ENCODE measurements around the gene AKAP9.
"Not testable (repeated sequence)": the region's sequence is repeated elsewhere in the genome, so short reads cannot be mapped to it uniquely, and the experiment has no call there.

The AKAP9 gene

DNA sequence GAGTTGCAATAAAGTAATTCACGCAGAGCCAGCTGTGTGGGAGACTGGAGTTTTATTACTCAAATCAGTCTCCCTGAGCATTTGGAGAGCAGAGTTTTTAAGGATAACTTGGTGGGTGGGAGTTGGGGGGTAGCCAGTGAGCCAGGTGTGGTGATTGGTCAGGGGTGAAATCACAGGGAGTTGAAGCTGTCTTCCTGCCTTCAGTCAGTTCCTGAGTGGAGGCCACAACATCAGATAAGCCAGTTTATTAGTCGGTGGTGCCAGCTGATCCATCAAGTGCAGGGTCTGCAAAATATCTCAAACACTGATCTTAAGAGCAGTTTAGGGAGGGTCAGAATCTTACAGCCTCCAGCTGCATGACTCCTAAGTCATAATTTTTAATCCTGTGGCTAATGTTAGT is 196.9 kb downstream of the AKAP9 start:
- no peak for DNase-seq

DNA sequence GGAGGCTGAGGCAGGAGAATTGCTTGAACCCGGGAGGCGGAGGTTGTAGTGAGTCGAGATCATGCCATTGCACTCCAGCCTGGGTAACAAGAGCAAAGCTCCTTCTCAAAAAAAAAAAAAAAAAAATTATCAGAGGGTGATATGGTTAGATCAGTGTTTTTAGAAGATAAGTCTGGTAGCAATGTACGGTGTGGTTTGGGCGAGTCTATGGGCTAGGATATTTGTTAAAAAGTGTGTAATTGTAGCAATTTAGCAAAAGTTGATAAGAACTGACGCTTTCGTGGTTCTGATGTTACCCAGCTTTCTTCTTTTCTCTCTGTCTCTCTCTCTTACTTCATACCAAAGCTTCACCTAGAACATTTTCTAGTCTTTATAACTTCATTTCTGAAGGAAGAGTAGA is 200.5 kb downstream of the AKAP9 start:
- DNase-seq, result no peak

DNA sequence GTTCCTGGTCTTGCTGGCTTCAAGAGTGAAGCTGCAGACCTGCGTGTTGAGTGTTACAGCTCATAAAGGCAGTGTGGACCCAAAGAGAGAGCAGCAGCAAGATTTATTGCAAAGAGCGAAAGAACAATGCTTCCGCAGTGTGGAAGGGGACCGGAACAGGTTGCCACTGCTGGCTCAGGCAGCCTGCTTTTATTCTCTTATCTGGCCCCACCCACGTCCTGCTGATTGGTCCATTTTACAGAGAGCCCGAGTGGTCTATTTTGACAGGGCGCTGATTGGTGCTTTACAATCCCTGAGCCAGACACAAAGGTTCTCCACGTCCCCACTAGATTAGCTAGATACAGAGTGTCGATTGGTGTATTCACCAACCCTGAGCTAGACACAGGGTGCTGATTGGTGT is 202.1 kb downstream of the AKAP9 start:
- not testable (repeated sequence) for DNase-seq

DNA sequence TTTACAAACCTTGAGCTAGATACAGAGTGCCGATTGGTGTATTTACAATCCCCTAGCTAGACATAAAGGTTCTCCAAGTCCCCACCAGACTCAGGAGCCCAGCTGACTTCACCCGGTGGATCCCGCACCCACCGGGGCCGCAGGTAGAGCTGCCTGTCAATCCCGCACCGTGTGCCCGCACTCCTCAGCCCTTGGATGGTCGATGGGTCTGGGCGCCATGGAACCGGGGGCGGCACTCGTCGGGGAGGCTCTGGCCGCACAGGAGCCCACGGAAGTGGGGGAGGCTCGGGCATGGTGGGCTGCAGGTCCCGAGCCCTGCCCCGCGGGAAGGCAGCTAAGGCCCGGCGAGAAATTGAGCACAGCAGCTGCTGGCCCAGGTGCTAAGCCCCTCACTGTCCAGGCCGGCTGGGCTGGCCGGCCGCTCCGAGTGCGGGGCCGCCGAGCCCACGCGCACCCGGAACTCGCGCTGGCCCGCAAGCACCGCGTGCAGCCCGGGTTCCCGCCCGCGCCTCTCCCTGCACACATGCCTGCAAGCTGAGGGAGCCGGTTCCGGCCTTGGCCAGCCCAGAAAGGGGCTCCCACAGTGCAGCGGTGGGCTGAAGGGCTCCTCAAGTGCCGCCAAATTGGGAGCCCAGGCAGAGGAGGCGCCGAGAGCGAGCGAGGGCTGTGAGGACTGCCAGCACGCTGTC is 202.7 kb downstream of the AKAP9 start:
- DNase-seq, result not testable (repeated sequence)

DNA sequence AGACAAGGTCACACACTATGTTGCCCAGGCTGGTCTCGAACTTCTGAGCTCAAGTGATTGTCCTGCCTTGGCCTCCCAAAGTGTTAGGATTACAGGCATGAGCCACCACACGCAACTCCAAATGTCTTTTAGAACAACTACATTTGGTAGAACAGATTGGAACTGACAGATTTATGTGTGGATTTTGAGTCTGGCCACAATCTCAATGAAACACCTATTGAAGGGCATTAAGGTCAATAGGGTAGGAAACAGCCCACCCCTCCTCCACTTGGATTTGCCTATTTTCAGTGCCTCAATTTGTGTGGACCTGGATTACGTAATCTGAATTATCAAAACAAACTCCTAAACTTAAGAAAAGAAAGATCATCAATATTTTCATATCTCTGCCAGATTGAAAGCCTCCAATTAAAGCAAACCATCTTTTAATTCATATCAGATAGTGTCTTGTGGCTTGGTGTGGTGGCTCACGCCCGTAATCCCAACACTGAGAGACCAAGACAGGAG is 209.1 kb downstream of the AKAP9 start:
- no peak for DNase-seq

DNA sequence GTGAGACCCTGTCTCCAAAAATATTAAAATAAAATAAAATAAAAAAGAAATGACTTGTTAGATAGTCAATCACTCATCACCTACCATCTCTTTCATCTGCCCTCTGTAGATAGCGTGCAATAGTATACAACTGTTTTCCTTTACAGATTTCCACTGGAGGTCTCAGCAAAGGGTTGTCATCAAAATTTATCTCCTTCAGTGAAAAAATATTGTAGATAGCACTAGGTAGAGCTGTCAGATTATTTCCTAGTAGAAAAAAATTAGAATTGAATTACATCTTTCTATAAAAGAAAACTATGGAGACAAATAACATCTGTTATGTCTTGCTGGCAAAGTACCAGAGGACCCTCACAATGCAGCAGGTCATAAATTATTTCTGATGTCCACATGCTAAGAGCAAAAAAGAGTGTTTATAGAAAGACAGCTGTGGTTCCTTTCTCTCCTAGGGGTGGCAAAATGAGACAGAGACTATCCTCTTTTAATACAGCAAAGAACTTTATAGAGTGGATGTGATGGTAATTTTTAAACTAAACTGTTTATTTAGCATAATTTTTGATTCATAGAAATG is 209.9 kb downstream of the AKAP9 start:
- no peak for DNase-seq

DNA sequence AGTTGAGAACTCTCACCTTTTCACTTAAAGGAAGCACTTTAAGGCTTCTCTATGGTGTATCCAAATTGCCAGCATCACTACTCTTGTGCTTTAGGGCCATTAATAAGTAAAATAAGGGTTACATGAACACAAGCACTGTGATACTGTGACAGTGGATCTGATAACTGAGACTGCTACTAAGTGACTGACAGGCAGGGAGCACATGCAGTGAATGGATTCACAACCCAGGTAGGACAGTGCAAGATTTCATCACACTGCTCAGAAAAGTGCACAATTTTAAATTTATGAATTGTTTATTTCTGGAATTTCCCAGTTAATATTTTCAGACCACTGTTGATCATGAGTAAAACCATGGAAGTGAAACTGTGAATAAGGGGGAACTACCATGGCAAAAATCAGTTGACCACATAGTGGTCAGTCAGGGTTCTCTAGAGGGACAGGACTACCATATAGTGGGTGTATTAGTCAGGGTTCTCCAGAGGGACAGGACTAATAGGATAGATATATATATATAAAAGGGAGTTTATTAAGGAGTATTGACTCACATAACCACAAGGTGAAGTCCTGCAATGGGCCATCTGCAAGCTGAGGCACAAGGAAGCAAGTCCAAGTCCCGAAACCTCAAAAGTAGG is 214.6 kb downstream of the AKAP9 start:
- DNase-seq, result no peak

DNA sequence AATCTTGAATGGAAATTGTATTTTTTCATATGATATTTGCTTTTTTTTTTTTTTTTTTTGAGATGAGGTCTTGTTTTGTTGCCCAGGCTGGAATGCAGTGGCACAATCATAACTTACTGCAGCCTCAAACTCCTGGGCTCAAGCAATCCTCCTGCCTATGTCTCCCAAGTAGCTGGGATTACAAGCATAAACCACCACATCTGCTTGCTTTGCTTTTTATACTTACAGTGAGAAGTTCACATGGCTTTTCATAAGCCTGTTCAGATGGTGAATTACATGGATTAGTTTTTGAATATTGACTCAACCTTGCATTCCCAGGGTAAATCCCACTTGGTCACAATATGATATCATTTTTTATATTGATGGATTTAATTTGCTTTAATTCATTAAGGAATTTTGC is 216.3 kb downstream of the AKAP9 start:
- no peak for DNase-seq

DNA sequence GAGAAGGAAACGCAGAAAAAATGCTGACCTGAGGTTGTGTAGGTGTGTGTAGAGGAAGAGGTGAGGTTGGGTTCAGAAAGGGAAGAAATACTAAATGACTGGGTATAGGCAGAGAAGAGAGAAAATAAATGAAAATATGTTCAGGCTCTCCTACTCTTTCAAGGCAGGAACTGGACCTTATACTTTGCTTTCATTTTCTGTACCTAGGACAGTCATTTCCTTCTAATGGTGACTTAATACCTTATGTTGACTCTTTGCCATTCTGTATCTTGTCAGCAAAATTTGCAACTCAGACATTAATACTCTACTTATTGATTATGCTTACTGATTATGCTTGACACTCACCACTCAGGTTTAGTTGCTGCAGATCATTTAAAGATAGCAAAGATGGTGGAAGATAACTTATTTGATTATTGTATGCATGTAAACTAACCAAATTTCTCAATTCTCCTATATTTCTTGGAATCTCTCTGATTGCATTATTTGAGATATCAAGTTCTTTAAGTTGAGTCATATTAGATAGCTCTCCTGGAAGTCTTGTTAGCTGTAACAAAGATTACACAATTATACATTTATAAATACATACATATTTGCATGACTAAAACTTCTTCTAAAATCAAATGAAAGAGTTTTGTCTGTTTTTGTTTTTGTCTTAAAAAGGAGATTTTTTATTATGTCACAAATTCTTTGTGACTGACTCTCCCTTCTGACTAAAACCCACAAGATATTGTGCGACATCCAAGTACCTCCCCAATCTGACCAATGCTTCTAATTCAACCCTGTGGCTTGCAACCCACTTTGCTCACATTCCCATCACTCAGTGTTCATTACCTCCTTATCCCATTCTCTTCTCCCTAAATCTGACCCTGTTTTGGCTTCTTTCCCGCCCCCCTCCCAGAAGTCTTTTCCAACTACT is 218.3 kb downstream of the AKAP9 start:
- DNase-seq, result no peak
